Measurements from ENCODE around the gene THEM5. TPM values are rescaled to one million over a fixed set of nuclear protein-coding genes. Genes with fewer than 3 reads are reported as not detected.

THEM5 gene
- total RNA-seq, 1 experiment from 2014 or later, result not detected

DNA sequence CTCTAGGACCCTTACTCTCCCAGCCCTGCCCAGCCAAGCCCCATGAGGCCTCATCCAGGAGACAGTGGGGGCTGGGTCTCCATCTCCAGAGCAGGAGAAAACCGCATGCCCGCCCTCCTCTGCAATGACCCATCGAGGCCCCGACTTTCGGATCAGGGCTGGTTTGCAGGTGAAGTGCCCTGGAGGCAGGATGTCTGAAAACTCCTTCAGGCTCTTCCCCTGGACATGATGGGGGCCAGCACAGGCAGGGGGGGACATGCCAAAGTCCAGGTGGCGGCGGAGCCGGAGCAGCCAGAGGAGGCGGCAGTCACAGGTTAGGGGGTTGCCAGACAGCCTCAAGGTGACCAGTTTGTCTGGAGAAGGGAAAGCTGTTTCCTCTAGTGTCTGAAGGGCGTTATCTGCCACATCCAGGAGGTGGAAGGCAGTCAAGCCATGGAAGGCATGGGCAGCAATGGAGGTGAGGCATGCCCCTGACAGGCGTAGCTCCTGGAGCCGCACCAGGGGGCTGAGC, 52.1 kb downstream of the THEM5 start:
- H3K9me2 ChIP-seq (ENCODE audit: insufficient read depth), result no peaks in the 10 kb centered on the region
- ATAC-seq (no peak), DNase-seq (ENCODE audit: low read depth, low spot score) (no peak)
- ChIA-PET CTCF (no interaction called here), RAD21 (ENCODE audit: low non-redundant PET in 1 of 2, low total read pairs in 2 of 2, uncharacterized antibody in 2 of 2, unreplicated experiment in 2 of 2) (no interaction called here), POLR2A (no interaction called here)
- H2AFZ ChIP-seq (ENCODE audit: low read depth, low read length, poor library complexity, severe bottlenecking), result no peak overlapping the region
- no peaks in the 10 kb centered on the region for H3K4me1 ChIP-seq (ENCODE audit: control insufficient read depth in 1 of 2, insufficient read depth in 2 of 2, low read length in 2 of 2)
- H3K9ac ChIP-seq (ENCODE audit: low read length), result no peak overlapping the region
- no peak overlapping the region for H3K4me2 ChIP-seq (ENCODE audit: low read length)
- peaks cover 44% of the 10 kb centered on the region for H3K27me3 ChIP-seq (ENCODE audit: insufficient read depth, low read length)
- no peak overlapping the region for H3K27ac ChIP-seq (ENCODE audit: low read depth, low read length)
- no peak overlapping the region for H3K4me3 ChIP-seq (replicated peaks in 1 of 2; ENCODE audit: low read depth in 1 of 2, low read length in 2 of 2)
- intact Hi-C loops (cut with micrococcal nuclease), result no loop called here
- H4K20me1 ChIP-seq (ENCODE audit: insufficient read depth), result no peaks in the 10 kb centered on the region
- H3K36me3 ChIP-seq (ENCODE audit: control insufficient read depth in 1 of 2, insufficient read depth in 2 of 2, low read length in 2 of 2), result no peaks in the 10 kb centered on the region
- TF ChIP-seq, protein P1, sequence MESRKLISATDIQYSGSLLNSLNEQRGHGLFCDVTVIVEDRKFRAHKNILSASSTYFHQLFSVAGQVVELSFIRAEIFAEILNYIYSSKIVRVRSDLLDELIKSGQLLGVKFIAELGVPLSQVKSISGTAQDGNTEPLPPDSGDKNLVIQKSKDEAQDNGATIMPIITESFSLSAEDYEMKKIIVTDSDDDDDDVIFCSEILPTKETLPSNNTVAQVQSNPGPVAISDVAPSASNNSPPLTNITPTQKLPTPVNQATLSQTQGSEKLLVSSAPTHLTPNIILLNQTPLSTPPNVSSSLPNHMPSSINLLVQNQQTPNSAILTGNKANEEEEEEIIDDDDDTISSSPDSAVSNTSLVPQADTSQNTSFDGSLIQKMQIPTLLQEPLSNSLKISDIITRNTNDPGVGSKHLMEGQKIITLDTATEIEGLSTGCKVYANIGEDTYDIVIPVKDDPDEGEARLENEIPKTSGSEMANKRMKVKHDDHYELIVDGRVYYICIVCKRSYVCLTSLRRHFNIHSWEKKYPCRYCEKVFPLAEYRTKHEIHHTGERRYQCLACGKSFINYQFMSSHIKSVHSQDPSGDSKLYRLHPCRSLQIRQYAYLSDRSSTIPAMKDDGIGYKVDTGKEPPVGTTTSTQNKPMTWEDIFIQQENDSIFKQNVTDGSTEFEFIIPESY (IDR thresholded peaks at IDR 0.05; ENCODE audit: extremely low read depth, insufficient replicate concordance, low read length), result no peak
- TF ChIP-seq, protein P2, sequence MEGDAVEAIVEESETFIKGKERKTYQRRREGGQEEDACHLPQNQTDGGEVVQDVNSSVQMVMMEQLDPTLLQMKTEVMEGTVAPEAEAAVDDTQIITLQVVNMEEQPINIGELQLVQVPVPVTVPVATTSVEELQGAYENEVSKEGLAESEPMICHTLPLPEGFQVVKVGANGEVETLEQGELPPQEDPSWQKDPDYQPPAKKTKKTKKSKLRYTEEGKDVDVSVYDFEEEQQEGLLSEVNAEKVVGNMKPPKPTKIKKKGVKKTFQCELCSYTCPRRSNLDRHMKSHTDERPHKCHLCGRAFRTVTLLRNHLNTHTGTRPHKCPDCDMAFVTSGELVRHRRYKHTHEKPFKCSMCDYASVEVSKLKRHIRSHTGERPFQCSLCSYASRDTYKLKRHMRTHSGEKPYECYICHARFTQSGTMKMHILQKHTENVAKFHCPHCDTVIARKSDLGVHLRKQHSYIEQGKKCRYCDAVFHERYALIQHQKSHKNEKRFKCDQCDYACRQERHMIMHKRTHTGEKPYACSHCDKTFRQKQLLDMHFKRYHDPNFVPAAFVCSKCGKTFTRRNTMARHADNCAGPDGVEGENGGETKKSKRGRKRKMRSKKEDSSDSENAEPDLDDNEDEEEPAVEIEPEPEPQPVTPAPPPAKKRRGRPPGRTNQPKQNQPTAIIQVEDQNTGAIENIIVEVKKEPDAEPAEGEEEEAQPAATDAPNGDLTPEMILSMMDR (IDR thresholded peaks at IDR 0.05 in 2 of 3, conservative IDR thresholded peaks at IDR 0.05 in 1 of 3; ENCODE audit: borderline replicate concordance in 1 of 3, insufficient read depth in 1 of 3, low read depth in 2 of 3, low read length in 2 of 3), result no peak
- no peak for TF ChIP-seq MAX (IDR thresholded peaks at IDR 0.05)
- TF ChIP-seq, protein P3, sequence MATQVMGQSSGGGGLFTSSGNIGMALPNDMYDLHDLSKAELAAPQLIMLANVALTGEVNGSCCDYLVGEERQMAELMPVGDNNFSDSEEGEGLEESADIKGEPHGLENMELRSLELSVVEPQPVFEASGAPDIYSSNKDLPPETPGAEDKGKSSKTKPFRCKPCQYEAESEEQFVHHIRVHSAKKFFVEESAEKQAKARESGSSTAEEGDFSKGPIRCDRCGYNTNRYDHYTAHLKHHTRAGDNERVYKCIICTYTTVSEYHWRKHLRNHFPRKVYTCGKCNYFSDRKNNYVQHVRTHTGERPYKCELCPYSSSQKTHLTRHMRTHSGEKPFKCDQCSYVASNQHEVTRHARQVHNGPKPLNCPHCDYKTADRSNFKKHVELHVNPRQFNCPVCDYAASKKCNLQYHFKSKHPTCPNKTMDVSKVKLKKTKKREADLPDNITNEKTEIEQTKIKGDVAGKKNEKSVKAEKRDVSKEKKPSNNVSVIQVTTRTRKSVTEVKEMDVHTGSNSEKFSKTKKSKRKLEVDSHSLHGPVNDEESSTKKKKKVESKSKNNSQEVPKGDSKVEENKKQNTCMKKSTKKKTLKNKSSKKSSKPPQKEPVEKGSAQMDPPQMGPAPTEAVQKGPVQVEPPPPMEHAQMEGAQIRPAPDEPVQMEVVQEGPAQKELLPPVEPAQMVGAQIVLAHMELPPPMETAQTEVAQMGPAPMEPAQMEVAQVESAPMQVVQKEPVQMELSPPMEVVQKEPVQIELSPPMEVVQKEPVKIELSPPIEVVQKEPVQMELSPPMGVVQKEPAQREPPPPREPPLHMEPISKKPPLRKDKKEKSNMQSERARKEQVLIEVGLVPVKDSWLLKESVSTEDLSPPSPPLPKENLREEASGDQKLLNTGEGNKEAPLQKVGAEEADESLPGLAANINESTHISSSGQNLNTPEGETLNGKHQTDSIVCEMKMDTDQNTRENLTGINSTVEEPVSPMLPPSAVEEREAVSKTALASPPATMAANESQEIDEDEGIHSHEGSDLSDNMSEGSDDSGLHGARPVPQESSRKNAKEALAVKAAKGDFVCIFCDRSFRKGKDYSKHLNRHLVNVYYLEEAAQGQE (IDR thresholded peaks at IDR 0.05; ENCODE audit: low read depth), result no peak
- no peak for TF ChIP-seq SIN3A (IDR thresholded peaks at IDR 0.05; ENCODE audit: low read depth)
- TF ChIP-seq FOSL1 (IDR thresholded peaks at IDR 0.05; ENCODE audit: low read depth), result no peak
- no peak for TF ChIP-seq POLR2A (IDR thresholded peaks at IDR 0.05; ENCODE audit: borderline replicate concordance, extremely low read depth, insufficient read depth, insufficient read length)
- no peak for TF ChIP-seq ELF1 (IDR thresholded peaks at IDR 0.05; ENCODE audit: borderline replicate concordance, low read depth)
- no peak for TF ChIP-seq EGR1 (IDR thresholded peaks at IDR 0.05; ENCODE audit: low read depth)
- no peak for TF ChIP-seq CBX3 (IDR thresholded peaks at IDR 0.05; ENCODE audit: low read depth)
- TF ChIP-seq EZH2phosphoT487 (IDR thresholded peaks at IDR 0.05; ENCODE audit: borderline replicate concordance), result no peak
- no peak for TF ChIP-seq JUND (IDR thresholded peaks at IDR 0.05)
- no peak for TF ChIP-seq TCF7L2 (IDR thresholded peaks at IDR 0.05; ENCODE audit: borderline replicate concordance, extremely low read depth, insufficient read depth, insufficient read length)
- no peak for TF ChIP-seq POLR2AphosphoS5 (IDR thresholded peaks at IDR 0.05; ENCODE audit: low read depth, low read length)
- no peak for TF ChIP-seq RAD21 (IDR thresholded peaks at IDR 0.05; ENCODE audit: low read depth)
- TF ChIP-seq EZH2 (IDR thresholded peaks at IDR 0.05), result no peak
- no peak for TF ChIP-seq SP1 (IDR thresholded peaks at IDR 0.05; ENCODE audit: low read depth)
- no peaks in the 10 kb centered on the region for H3K9me3 ChIP-seq (ENCODE audit: control insufficient read depth in 1 of 2, insufficient read depth in 1 of 2, low read depth in 1 of 2, low read length in 2 of 2)
- no peaks in the 10 kb centered on the region for H3K79me2 ChIP-seq (ENCODE audit: insufficient read depth, low read length)
- BruUV-seq (replicated peaks), result no TSS peak
